ENCODE results near the gene HDAC7.

DNA sequence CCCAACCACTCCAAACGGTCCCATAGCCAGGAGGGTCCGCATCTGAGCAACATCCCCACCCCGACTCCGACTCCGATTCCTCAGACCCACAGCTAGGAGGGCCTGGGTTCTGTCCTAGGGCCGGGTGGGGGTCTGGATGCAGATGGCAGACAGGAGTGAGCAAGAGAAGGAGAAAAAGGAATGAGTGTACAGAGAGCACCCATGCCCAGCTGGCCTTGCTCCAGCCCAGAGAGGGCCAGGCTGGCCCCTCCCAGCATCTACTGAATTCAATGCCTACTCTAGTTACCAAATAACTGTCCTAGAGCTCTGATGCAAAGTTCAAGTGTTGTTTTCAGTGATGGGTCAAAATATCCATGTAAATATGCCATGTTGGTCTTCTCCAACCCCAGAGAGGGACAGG, 44.3 kb upstream of the HDAC7 start:
- TF ChIP-seq, protein P1, sequence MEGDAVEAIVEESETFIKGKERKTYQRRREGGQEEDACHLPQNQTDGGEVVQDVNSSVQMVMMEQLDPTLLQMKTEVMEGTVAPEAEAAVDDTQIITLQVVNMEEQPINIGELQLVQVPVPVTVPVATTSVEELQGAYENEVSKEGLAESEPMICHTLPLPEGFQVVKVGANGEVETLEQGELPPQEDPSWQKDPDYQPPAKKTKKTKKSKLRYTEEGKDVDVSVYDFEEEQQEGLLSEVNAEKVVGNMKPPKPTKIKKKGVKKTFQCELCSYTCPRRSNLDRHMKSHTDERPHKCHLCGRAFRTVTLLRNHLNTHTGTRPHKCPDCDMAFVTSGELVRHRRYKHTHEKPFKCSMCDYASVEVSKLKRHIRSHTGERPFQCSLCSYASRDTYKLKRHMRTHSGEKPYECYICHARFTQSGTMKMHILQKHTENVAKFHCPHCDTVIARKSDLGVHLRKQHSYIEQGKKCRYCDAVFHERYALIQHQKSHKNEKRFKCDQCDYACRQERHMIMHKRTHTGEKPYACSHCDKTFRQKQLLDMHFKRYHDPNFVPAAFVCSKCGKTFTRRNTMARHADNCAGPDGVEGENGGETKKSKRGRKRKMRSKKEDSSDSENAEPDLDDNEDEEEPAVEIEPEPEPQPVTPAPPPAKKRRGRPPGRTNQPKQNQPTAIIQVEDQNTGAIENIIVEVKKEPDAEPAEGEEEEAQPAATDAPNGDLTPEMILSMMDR (IDR thresholded peaks at IDR 0.05) = no peak
- TF ChIP-seq POLR2A (IDR thresholded peaks at IDR 0.05) = no peak

Measured in adrenal gland (tissue), 5 donors.